ENCODE data around the gene UNC119B. TPM values are rescaled to one million over a fixed set of nuclear protein-coding genes. Genes with fewer than 3 reads are reported as not detected.

Gene UNC119B
- total RNA-seq, 4 donors from 2014 or later: 44.1 to 65.3 (median 61.6) TPM

DNA sequence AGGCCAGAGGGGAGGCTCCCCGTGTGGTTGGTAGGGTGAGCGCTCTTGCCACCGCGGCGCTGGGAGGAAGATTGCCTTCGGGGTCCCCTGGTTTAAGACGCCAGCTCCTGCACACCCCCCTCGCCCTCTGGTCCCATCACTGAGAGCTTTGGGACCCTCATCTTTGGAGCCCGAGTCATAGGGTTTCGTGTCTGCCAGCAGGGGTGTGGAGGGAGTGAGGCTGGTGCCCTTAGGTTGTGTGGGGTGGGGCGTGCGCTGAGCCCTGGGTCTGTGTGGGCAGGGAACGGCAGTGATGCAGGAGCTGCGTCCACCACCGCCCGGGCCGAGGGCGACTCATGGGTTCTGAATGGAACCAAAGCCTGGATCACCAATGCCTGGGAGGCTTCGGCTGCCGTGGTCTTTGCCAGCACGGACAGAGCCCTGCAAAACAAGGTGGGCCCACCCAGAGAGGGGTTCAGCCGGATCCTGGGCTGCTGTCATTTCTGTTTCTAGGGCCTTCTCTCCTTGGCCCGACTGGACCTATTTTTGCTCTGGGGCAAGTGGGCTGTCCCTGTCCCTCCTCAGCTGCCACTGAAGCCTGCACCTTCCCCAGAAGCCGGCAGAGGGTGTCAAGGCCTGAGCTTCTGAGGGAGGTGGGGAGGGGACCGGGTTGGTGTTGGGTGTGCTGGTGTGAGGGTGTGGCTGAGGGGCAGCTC, 27.4 kb downstream of the UNC119B start:
- intact Hi-C loops (cut with DNase I): no loop called here
- 92 to 93% methylated on average over 15 to 23 of the region's 25 CpGs for WGBS, 2 donors
- no peaks in the 10 kb centered on the region for H3K4me1 ChIP-seq
- no peaks in the 10 kb centered on the region for H3K27me3 ChIP-seq
- TF ChIP-seq POLR2A (IDR thresholded peaks at IDR 0.05): no peak
- TF ChIP-seq, protein P1, sequence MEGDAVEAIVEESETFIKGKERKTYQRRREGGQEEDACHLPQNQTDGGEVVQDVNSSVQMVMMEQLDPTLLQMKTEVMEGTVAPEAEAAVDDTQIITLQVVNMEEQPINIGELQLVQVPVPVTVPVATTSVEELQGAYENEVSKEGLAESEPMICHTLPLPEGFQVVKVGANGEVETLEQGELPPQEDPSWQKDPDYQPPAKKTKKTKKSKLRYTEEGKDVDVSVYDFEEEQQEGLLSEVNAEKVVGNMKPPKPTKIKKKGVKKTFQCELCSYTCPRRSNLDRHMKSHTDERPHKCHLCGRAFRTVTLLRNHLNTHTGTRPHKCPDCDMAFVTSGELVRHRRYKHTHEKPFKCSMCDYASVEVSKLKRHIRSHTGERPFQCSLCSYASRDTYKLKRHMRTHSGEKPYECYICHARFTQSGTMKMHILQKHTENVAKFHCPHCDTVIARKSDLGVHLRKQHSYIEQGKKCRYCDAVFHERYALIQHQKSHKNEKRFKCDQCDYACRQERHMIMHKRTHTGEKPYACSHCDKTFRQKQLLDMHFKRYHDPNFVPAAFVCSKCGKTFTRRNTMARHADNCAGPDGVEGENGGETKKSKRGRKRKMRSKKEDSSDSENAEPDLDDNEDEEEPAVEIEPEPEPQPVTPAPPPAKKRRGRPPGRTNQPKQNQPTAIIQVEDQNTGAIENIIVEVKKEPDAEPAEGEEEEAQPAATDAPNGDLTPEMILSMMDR (IDR thresholded peaks at IDR 0.05): no peak
- H3K9me3 ChIP-seq: no peaks in the 10 kb centered on the region
- H3K36me3 ChIP-seq: peaks cover 5 to 14% of the 10 kb centered on the region in 2 donors
- no peak overlapping the region for H3K27ac ChIP-seq
- no peak for DNase-seq
- no peak overlapping the region for H3K4me3 ChIP-seq (replicated peaks in 1 of 3)

GRCh38 chr12:120738252-120739030, 28.2 kb downstream of the UNC119B start:
- WGBS, 2 donors: 91 to 97% methylated on average over 18 to 20 of the region's 31 CpGs
- DNase-seq: no peak
- Histone ChIP-seq H3K4me3 (replicated peaks in 1 of 3) (no peak overlapping the region), H3K27ac (no peak overlapping the region), H3K9me3 (no peaks in the 10 kb centered on the region), H3K4me1 (no peaks in the 10 kb centered on the region), H3K27me3 (no peaks in the 10 kb centered on the region), H3K36me3 (peaks cover 5 to 14% of the 10 kb centered on the region in 2 donors)
- intact Hi-C loops (cut with DNase I): no loop called here
- TF ChIP-seq, protein P1 (IDR thresholded peaks at IDR 0.05): no peak

DNA sequence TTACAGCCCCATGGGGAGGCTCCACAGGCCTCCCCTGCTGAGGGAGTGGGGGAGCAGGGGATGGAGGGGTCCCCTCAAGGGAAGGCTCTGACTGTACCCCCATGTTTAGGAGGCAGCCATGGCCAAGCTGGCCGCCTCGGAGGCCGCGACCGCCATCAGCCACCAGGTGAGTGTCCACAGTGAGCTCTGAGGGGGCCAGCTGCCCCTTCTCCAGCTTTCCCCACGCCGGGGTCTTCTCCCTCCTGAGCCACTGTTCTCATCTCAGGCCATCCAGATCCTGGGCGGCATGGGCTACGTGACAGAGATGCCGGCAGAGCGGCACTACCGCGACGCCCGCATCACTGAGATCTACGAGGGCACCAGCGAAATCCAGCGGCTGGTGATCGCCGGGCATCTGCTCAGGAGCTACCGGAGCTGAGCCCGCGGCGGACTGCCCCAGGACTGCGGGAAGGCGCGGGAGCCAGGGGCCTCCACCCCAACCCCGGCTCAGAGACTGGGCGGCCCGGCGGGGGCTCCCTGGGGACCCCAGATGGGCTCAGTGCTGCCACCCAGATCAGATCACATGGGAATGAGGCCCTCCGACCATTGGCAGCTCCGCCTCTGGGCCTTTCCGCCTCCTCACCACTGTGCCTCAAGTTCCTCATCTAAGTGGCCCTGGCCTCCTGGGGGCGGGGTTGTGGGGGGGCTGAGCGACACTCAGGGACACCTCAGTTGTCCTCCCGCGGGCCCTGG, 28.9 kb downstream of the UNC119B start:
- 93 to 97% methylated on average over 22 to 37 of the region's 38 CpGs for WGBS, 2 donors

GRCh38 chr12:120739821-120740613, 29.8 kb downstream of the UNC119B start:
- DNase-seq: no peak
- Histone ChIP-seq H3K36me3 (peaks cover 5 to 14% of the 10 kb centered on the region in 2 donors), H3K27ac (no peak overlapping the region), H3K4me1 (no peaks in the 10 kb centered on the region), H3K9me3 (no peaks in the 10 kb centered on the region), H3K4me3 (replicated peaks in 1 of 3) (no peak overlapping the region), H3K27me3 (no peaks in the 10 kb centered on the region)
- TF ChIP-seq POLR2A (IDR thresholded peaks at IDR 0.05): no peak
- TF ChIP-seq, protein P1 (IDR thresholded peaks at IDR 0.05): no peak
- intact Hi-C loops (cut with DNase I): no loop called here
- WGBS, 2 donors: 85 to 93% methylated on average over 9 to 12 of the region's 16 CpGs

More for the DNA sequence above, 28.9 kb downstream of the UNC119B start:
- TF ChIP-seq, protein P1 (IDR thresholded peaks at IDR 0.05): no peak
- TF ChIP-seq POLR2A (IDR thresholded peaks at IDR 0.05): no peak
- Histone ChIP-seq H3K36me3 (peaks cover 5 to 14% of the 10 kb centered on the region in 2 donors), H3K4me3 (replicated peaks in 1 of 3) (no peak overlapping the region), H3K9me3 (no peaks in the 10 kb centered on the region), H3K27me3 (no peaks in the 10 kb centered on the region), H3K4me1 (no peaks in the 10 kb centered on the region), H3K27ac (no peak overlapping the region)
- intact Hi-C loops (cut with DNase I): no loop called here
- DNase-seq: no peak
